GM23338 (cell line): ENCODE results near the gene MUC6. TPM values are rescaled to one million over a fixed set of nuclear protein-coding genes. Genes with fewer than 3 reads are reported as not detected.

ENCODE experiments used
- ATAC-seq: fragments of 200-7000 bp; cut with Tn5 transposase; 3 replicates; pipeline ENCODE4 v1.9.1; 2020
- DNase-seq: peaks from one replicate; pipeline ENCODE4 v3.0.0-alpha.2; 2015; ENCODE audit warnings: low spot score
- H2AFZ ChIP-seq: fragments of 200-600 bp; sonication (generic); 2 replicates; pipeline ENCODE4 v1.8.0; 2016; ENCODE audit warnings: antibody characterized with exemption, mild to moderate bottlenecking, moderate library complexity
- H3F3A ChIP-seq: fragments of 200-600 bp; sonication (generic); replicated peaks from 2 replicates; pipeline ENCODE4 v1.8.0; 2017; ENCODE audit warnings: antibody characterized with exemption, mixed run types, low read depth
- H3K27ac ChIP-seq: fragments of 200-600 bp; sonication (generic); 2 replicates; pipeline ENCODE4 v1.6.1; 2016; ENCODE audit warnings: low read depth
- H3K27me3 ChIP-seq: fragments of 200-600 bp; sonication (generic); 2 replicates; pipeline ENCODE4 v1.8.0; 2016; ENCODE audit warnings: mild to moderate bottlenecking, mixed run types, moderate library complexity; ENCODE audit not compliant: insufficient read depth
- H3K36me3 ChIP-seq: fragments of 200-600 bp; sonication (generic); 2 replicates; pipeline ENCODE4 v1.8.0; 2016; ENCODE audit warnings: mild to moderate bottlenecking; ENCODE audit not compliant: insufficient read depth
- H3K4me1 ChIP-seq: fragments of 200-600 bp; sonication (generic); 2 replicates; pipeline ENCODE4 v1.8.0; 2016; ENCODE audit warnings: mild to moderate bottlenecking, moderate library complexity; ENCODE audit not compliant: insufficient read depth
- H3K4me2 ChIP-seq: fragments of 200-600 bp; sonication (generic); 2 replicates; pipeline ENCODE4 v1.7.1; 2017; ENCODE audit warnings: mixed run types
- H3K4me3 ChIP-seq: fragments of 200-600 bp; sonication (generic); 2 replicates; pipeline ENCODE4 v1.6.1; 2016; ENCODE audit warnings: mixed run types
- H3K79me2 ChIP-seq: fragments of 200-600 bp; sonication (generic); replicated peaks from 2 replicates; pipeline ENCODE4 v1.8.0; 2017; ENCODE audit warnings: mild to moderate bottlenecking; ENCODE audit not compliant: insufficient read depth
- H3K9me2 ChIP-seq: fragments of 200-600 bp; sonication (generic); 2 replicates; pipeline ENCODE4 v1.8.0; 2017; ENCODE audit not compliant: insufficient read depth
- H4K20me1 ChIP-seq: fragments of 200-600 bp; sonication (generic); replicated peaks from 2 replicates; pipeline ENCODE4 v1.8.0; 2017; ENCODE audit warnings: mild to moderate bottlenecking; ENCODE audit not compliant: insufficient read depth
- H3K27ac Mint-ChIP-seq: 2 replicates; pipeline ENCODE4 v1.8.0; 2020; ENCODE audit warnings: inconsistent platforms, mild to moderate bottlenecking, moderate library complexity, mixed read lengths
- H3K27me3 Mint-ChIP-seq: 3 replicates; pipeline ENCODE4 v1.8.0; 2022; ENCODE audit warnings: low read depth, mild to moderate bottlenecking, moderate library complexity, mixed read lengths, inconsistent platforms; ENCODE audit not compliant: insufficient read depth, poor library complexity
- H3K36me3 Mint-ChIP-seq: 3 replicates; pipeline ENCODE4 v1.8.0; 2021; ENCODE audit warnings: low read depth, mild to moderate bottlenecking, inconsistent platforms, moderate library complexity, mixed read lengths
- H3K4me1 Mint-ChIP-seq: 3 replicates; pipeline ENCODE4 v1.8.0; 2020; ENCODE audit warnings: mild to moderate bottlenecking, inconsistent platforms, mixed read lengths
- H3K4me3 Mint-ChIP-seq: 3 replicates; pipeline ENCODE4 v1.8.0; 2021; ENCODE audit warnings: moderate library complexity, mild to moderate bottlenecking, inconsistent platforms, mixed read lengths
- H3K9me3 Mint-ChIP-seq: 3 replicates; pipeline ENCODE4 v1.8.0; 2020; ENCODE audit warnings: moderate library complexity, mild to moderate bottlenecking, inconsistent platforms, mixed read lengths
- CTCF ChIP-seq, 2 experiments: fragments of 200-600 bp in 1 of 2; sonication (generic) in 1 of 2; conservative IDR thresholded peaks; 2 replicates each; pipeline versions ENCODE4 v1.5.1 to v1.6.1; 2016 to 2017; ENCODE audit warnings: antibody characterized with exemption in 2 of 2, low read depth in 2 of 2, mild to moderate bottlenecking in 2 of 2, moderate library complexity in 1 of 2
- ETS1 ChIP-seq: IDR thresholded peaks from 2 replicates; pipeline ENCODE4 v1.6.1; 2016; ENCODE audit warnings: antibody characterized with exemption
- EZH2phosphoT487 ChIP-seq: fragments of 200-600 bp; sonication (generic); IDR thresholded peaks from one replicate; pipeline ENCODE4 v1.8.1; 2018; ENCODE audit warnings: antibody characterized with exemption; ENCODE audit not compliant: unreplicated experiment
- NANOG ChIP-seq: IDR thresholded peaks from 2 replicates; pipeline ENCODE4 v1.6.1; 2016; ENCODE audit warnings: antibody characterized with exemption, borderline replicate concordance
- STAT1 ChIP-seq: IDR thresholded peaks from one replicate; pipeline ENCODE4 v1.6.1; 2016; ENCODE audit warnings: antibody characterized with exemption; ENCODE audit not compliant: unreplicated experiment
- ZNF114 ChIP-seq: fragments of 250-450 bp; sonication (Bioruptor Pico); IDR thresholded peaks from 2 replicates; pipeline ENCODE4 v1.5.0; 2020; ENCODE audit warnings: mild to moderate bottlenecking, moderate library complexity
- ZNF331 ChIP-seq: fragments of 250-450 bp; sonication (Bioruptor Pico); IDR thresholded peaks from 2 replicates; pipeline ENCODE4 v1.5.0; 2020; ENCODE audit warnings: low read depth, mild to moderate bottlenecking, moderate library complexity
- ZNF462 ChIP-seq: fragments of 250-450 bp; sonication (Bioruptor Pico); IDR thresholded peaks from 2 replicates; pipeline ENCODE4 v1.5.0; 2020; ENCODE audit warnings: mild to moderate bottlenecking, moderate library complexity
- polyA plus RNA-seq: library from polyadenylated mRNA; unstranded; fragments of >200 nt; fragmentation: Nextera tagmentation; extraction: Ambion mirVana; gene quantifications from 2 replicates; pipeline ENCODE4 v1.2.1, GENCODE V29; 2016
- total RNA-seq: library from RNA; depleted of rRNA; stranded (reverse); fragments of >200 nt; shearing (Covaris generic); gene quantifications from 2 replicates; pipeline ENCODE4 v1.2.3, GENCODE V29; 2014

MUC6 gene
- total and polyA plus RNA-seq, 2 experiments from 2014 or later, result not detected

- TF ChIP-seq CTCF (conservative IDR thresholded peaks at IDR 0.05; ENCODE audit: low read depth in 2 of 2) (no peak), STAT1 (no peak), ZNF331 (CRISPR knock-in tag) (no peak)
Measured at GRCh38 chr11:1070594-1071462, 34.3 kb upstream of the MUC6 start (continued).

- ATAC-seq, result no peak
- H3F3A ChIP-seq, result no peaks in the 10 kb centered on the region
- H3K27ac Mint-ChIP-seq, result no peak overlapping the region
Measured at GRCh38 chr11:1069740-1070139, 33.2 kb upstream of the MUC6 start.

GRCh38 chr11:1067812-1068496 lies 31.4 kb upstream of the MUC6 start:
- no peak overlapping the region for H3K27ac Mint-ChIP-seq
- Histone ChIP-seq H3K4me3 (no peak overlapping the region), H3K4me2 (no peak overlapping the region), H2AFZ (no peak overlapping the region), H3F3A (no peaks in the 10 kb centered on the region), H3K9me2 (no peaks in the 10 kb centered on the region), H3K79me2 (no peaks in the 10 kb centered on the region), H3K27me3 (no peaks in the 10 kb centered on the region), H3K36me3 (no peaks in the 10 kb centered on the region), H4K20me1 (no peaks in the 10 kb centered on the region), H3K4me1 (no peaks in the 10 kb centered on the region), H3K27ac (no peak overlapping the region)
- no peak overlapping the region for H3K4me3 Mint-ChIP-seq
- no peaks in the 10 kb centered on the region for H3K36me3 Mint-ChIP-seq
- peaks cover 4% of the 10 kb centered on the region for H3K27me3 Mint-ChIP-seq
- no peaks in the 10 kb centered on the region for H3K9me3 Mint-ChIP-seq
- DNase-seq (no peak), ATAC-seq (no peak)
- H3K4me1 Mint-ChIP-seq, result no peaks in the 10 kb centered on the region
- no peak for TF ChIP-seq NANOG
- no peak for TF ChIP-seq ZNF114 (CRISPR knock-in tag)
- no peak for TF ChIP-seq ZNF331 (CRISPR knock-in tag)
- TF ChIP-seq ETS1, result no peak
- TF ChIP-seq ZNF462 (CRISPR knock-in tag), result no peak
- TF ChIP-seq EZH2phosphoT487, result no peak

More at GRCh38 chr11:1069740-1070139, 33.2 kb upstream of the MUC6 start:
- no peaks in the 10 kb centered on the region for H3K27me3 ChIP-seq
- peaks cover 4% of the 10 kb centered on the region for H3K27me3 Mint-ChIP-seq
- H4K20me1 ChIP-seq, result no peaks in the 10 kb centered on the region
- no peak overlapping the region for H3K27ac ChIP-seq
- H3K4me3 Mint-ChIP-seq, result no peak overlapping the region
- no peaks in the 10 kb centered on the region for H3K9me3 Mint-ChIP-seq
- no peaks in the 10 kb centered on the region for H3K36me3 Mint-ChIP-seq
- H3K4me2 ChIP-seq, result no peak overlapping the region
- H3K36me3 ChIP-seq, result no peaks in the 10 kb centered on the region
- TF ChIP-seq ZNF331 (CRISPR knock-in tag), result no peak
- DNase-seq, result no peak
- no peak overlapping the region for H2AFZ ChIP-seq
- H3K4me1 ChIP-seq, result no peaks in the 10 kb centered on the region
- H3K4me3 ChIP-seq, result no peak overlapping the region
- H3K9me2 ChIP-seq, result no peaks in the 10 kb centered on the region
- H3K4me1 Mint-ChIP-seq, result no peaks in the 10 kb centered on the region
- no peaks in the 10 kb centered on the region for H3K79me2 ChIP-seq
